Choroid plexus epithelial cell (primary cell): ENCODE results near the gene TCHH.
"Not testable (repeated sequence)": the region's sequence is repeated elsewhere in the genome, so short reads cannot be mapped to it uniquely, and the experiment has no call there.

ENCODE experiments used
- DNase-seq: peaks from one replicate; pipeline ENCODE4 v3.0.0-alpha.2; 2010; ENCODE audit warnings: low read depth
- H3K4me3 ChIP-seq: 2 replicates; pipeline ENCODE4 v1.5.1; 2011; ENCODE audit warnings: low read depth, mild to moderate bottlenecking, control low read depth, low read length, moderate library complexity
- CTCF ChIP-seq: conservative IDR thresholded peaks from 2 replicates; pipeline ENCODE4 v1.5.1; 2011; ENCODE audit warnings: low read depth, mild to moderate bottlenecking, control low read depth, inconsistent platforms, low read length, moderate library complexity

The TCHH gene

GRCh38 chr1:152084853-152085252 is 30.4 kb downstream of the TCHH start:
- TF ChIP-seq CTCF = no peak
- DNase-seq = no peak
- H3K4me3 ChIP-seq = no peak overlapping the region

- DNase-seq, H3K4me3 ChIP-seq: not testable (repeated sequence)
Measured at GRCh38 chr1:152081026-152081425, 34.2 kb downstream of the TCHH start.

DNA sequence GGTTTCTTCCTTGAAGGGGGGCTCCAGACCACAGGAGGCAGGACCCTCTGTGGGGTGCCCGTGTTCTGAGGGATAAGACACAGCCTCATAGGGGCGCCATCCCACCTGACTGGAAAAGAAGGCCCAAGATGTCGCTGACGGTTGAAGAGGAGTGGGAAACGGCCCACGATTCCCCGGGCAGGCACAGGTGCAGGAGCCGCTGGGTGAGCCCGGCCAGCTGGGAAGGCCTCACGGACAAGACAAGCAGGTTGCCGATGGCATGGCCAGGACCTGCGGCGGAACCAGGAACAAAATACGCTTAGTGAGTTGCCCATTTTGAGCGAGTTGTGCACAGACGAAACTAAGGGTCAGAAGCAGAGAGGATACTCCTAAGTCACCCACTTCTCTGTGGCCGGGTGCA is 34.8 kb downstream of the TCHH start:
- not testable (repeated sequence) for H3K4me3 ChIP-seq, DNase-seq

DNA sequence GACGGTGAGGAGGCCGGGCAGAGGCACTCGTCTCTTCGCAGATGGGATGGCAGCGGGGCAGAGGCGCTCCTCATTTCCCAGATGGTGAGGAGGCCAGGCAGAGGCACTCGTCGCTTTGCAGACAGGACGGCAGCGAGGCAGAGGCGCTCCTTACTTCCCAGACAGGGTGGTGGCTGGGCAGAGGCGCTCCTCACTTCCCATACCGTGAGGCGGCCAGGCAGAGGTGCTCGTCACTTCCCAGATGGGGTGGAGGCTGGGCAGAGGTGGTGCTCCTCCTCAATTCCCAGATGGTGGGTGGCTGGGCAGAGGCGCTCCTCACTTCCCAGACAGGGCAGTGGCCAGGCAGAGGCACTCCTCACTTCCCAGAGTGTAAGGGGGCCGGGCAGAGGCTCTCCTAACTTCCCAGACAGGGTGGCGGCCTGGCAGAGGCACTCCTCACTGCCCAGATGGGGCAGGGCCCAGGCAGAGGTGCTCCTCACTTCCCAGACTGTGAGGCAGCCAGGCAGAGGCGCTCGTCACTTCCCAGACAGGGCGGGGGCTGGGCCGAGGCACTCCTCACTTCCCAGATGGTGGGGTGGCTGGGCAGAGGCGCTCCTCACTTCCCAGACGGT is 36.3 kb downstream of the TCHH start:
- TF ChIP-seq CTCF = no peak
- no peak overlapping the region for H3K4me3 ChIP-seq
- DNase-seq = no peak

GRCh38 chr1:152072311-152072710 is 42.9 kb downstream of the TCHH start:
- no peak overlapping the region for H3K4me3 ChIP-seq
- no peak for DNase-seq
- TF ChIP-seq CTCF = no peak

GRCh38 chr1:152071123-152071522 is 44.1 kb downstream of the TCHH start:
- no peak overlapping the region for H3K4me3 ChIP-seq
- DNase-seq = no peak
- no peak for TF ChIP-seq CTCF

DNA sequence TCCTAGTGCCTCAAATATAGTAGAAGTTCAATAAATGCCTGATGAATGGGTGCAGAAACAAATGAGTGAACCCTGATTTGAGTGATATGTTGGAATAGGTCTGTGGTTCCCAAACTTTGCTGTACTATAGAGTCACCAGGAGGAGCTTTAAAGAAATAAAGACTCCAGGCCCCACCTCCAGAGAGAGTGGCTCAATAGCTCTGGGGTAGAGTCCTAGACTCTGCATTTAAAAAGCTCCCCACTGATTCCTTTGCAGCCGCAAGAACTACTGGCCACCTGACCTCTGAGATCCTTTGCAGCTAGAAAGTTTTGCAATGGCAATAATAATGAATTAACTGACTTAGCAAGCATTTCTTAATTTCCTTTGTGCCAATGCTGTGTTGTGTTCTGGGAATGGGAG is 47.3 kb downstream of the TCHH start:
- H3K4me3 ChIP-seq = no peak overlapping the region
- DNase-seq = no peak
- TF ChIP-seq CTCF = no peak

- no peak for DNase-seq
- no peak overlapping the region for H3K4me3 ChIP-seq
- no peak for TF ChIP-seq CTCF
Measured at GRCh38 chr1:152067150-152067549, 48.1 kb downstream of the TCHH start.
